Astrocyte (in vitro differentiated cells and primary cell): Measurements from ENCODE around the gene NPTX2. TPM values are rescaled to one million over a fixed set of nuclear protein-coding genes. Genes with fewer than 3 reads are reported as not detected.
"Not testable (repeated sequence)": the region's sequence is repeated elsewhere in the genome, so short reads cannot be mapped to it uniquely, and the experiment has no call there.

Experiments
- DNase-seq: peaks from one replicate; pipeline ENCODE4 v3.0.0-alpha.2; 2010; ENCODE audit warnings: low read depth
- FAIRE-seq: peaks from 2 replicates; lab custom pipeline; 2011; peaks lifted over from hg19 to GRCh38; lab: Jason Lieb, UNC
- H2AFZ ChIP-seq: 2 replicates; pipeline ENCODE4 v1.6.0; 2012; ENCODE audit warnings: low read depth, low read length, inconsistent platforms
- H3K27ac ChIP-seq: 2 replicates; pipeline ENCODE4 v1.5.1; 2011; ENCODE audit warnings: low read depth, low read length, inconsistent platforms
- H3K27me3 ChIP-seq: 2 replicates; pipeline ENCODE4 v1.6.0; 2011; ENCODE audit warnings: low read length, inconsistent platforms; ENCODE audit not compliant: insufficient read depth
- H3K36me3 ChIP-seq: 2 replicates; pipeline ENCODE4 v1.5.1; 2011; ENCODE audit warnings: low read length, inconsistent platforms; ENCODE audit not compliant: insufficient read depth
- H3K4me1 ChIP-seq: 2 replicates; pipeline ENCODE4 v1.5.1; 2011; ENCODE audit warnings: low read length, inconsistent platforms; ENCODE audit not compliant: insufficient read depth
- H3K4me2 ChIP-seq: 2 replicates; pipeline ENCODE4 v1.6.0; 2012; ENCODE audit warnings: low read length, inconsistent platforms
- H3K4me3 ChIP-seq: 2 replicates; pipeline ENCODE4 v1.5.1; 2011; ENCODE audit warnings: low read depth, mild to moderate bottlenecking, low read length, inconsistent platforms; ENCODE audit not compliant: insufficient read depth
- H3K79me2 ChIP-seq: 2 replicates; pipeline ENCODE4 v1.6.0; 2012; ENCODE audit warnings: mild to moderate bottlenecking, low read length, inconsistent platforms; ENCODE audit not compliant: insufficient read depth
- H3K9ac ChIP-seq: 2 replicates; pipeline ENCODE4 v1.6.0; 2012; ENCODE audit warnings: mild to moderate bottlenecking, low read length, inconsistent platforms
- H3K9me3 ChIP-seq: 2 replicates; pipeline ENCODE4 v1.5.1; 2012; ENCODE audit warnings: low read depth, mild to moderate bottlenecking, low read length, inconsistent platforms; ENCODE audit not compliant: insufficient read depth
- H4K20me1 ChIP-seq: 2 replicates; pipeline ENCODE4 v1.6.0; 2012; ENCODE audit warnings: low read length, inconsistent platforms; ENCODE audit not compliant: insufficient read depth
- H3K27ac Mint-ChIP-seq: one replicate; pipeline ENCODE4 v1.8.0; 2021; ENCODE audit warnings: mild to moderate bottlenecking, mixed read lengths; ENCODE audit not compliant: unreplicated experiment
- H3K27me3 Mint-ChIP-seq: one replicate; pipeline ENCODE4 v1.8.0; 2021; ENCODE audit warnings: low read depth, mixed read lengths; ENCODE audit not compliant: unreplicated experiment
- H3K36me3 Mint-ChIP-seq: one replicate; pipeline ENCODE4 v1.8.0; 2021; ENCODE audit warnings: low read depth, mixed read lengths; ENCODE audit not compliant: unreplicated experiment
- H3K4me1 Mint-ChIP-seq: one replicate; pipeline ENCODE4 v1.8.0; 2021; ENCODE audit warnings: low read depth, mixed read lengths; ENCODE audit not compliant: unreplicated experiment
- H3K4me3 Mint-ChIP-seq: one replicate; pipeline ENCODE4 v1.8.0; 2021; ENCODE audit warnings: mild to moderate bottlenecking, moderate library complexity, mixed read lengths; ENCODE audit not compliant: unreplicated experiment
- H3K9me3 Mint-ChIP-seq: one replicate; pipeline ENCODE4 v1.8.0; 2021; ENCODE audit warnings: mild to moderate bottlenecking, mixed read lengths; ENCODE audit not compliant: unreplicated experiment
- EZH2 ChIP-seq: IDR thresholded peaks from 2 replicates; pipeline ENCODE4 v1.6.1; 2012; ENCODE audit warnings: mild to moderate bottlenecking, low read length, inconsistent platforms; ENCODE audit not compliant: insufficient read depth
- total RNA-seq: library from RNA; stranded (reverse); gene quantifications from 2 replicates; pipeline ENCODE4 v1.2.1, GENCODE V29; 2021
- TF ChIP-seq, protein P1 (sequence below): IDR thresholded peaks from 2 replicates; pipeline ENCODE4 v1.5.1; 2011; ENCODE audit warnings: low read depth, mild to moderate bottlenecking, inconsistent platforms, low read length, moderate library complexity; ENCODE audit not compliant: insufficient read depth

The NPTX2 gene
- total RNA-seq, 1 donor from 2014 or later: 2.4 TPM

GRCh38 chr7:98569691-98570337 is 47.3 kb upstream of the NPTX2 start:
- TF ChIP-seq, protein P1, sequence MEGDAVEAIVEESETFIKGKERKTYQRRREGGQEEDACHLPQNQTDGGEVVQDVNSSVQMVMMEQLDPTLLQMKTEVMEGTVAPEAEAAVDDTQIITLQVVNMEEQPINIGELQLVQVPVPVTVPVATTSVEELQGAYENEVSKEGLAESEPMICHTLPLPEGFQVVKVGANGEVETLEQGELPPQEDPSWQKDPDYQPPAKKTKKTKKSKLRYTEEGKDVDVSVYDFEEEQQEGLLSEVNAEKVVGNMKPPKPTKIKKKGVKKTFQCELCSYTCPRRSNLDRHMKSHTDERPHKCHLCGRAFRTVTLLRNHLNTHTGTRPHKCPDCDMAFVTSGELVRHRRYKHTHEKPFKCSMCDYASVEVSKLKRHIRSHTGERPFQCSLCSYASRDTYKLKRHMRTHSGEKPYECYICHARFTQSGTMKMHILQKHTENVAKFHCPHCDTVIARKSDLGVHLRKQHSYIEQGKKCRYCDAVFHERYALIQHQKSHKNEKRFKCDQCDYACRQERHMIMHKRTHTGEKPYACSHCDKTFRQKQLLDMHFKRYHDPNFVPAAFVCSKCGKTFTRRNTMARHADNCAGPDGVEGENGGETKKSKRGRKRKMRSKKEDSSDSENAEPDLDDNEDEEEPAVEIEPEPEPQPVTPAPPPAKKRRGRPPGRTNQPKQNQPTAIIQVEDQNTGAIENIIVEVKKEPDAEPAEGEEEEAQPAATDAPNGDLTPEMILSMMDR: no peak
- TF ChIP-seq EZH2: no peak
- H2AFZ ChIP-seq: peak overlapping the region; percentile 21
- FAIRE-seq: no peak
- no peaks in the 10 kb centered on the region for H3K36me3 ChIP-seq
- H3K4me2 ChIP-seq: peak overlapping the region; percentile 55
- no peak overlapping the region for H3K4me3 ChIP-seq
- Mint-ChIP-seq H3K27ac (no peak overlapping the region), H3K4me3 (no peak overlapping the region), H3K9me3 (peaks cover 25% of the 10 kb centered on the region), H3K27me3 (peaks cover 7% of the 10 kb centered on the region), H3K36me3 (no peaks in the 10 kb centered on the region), H3K4me1 (peaks cover 8% of the 10 kb centered on the region)
- no peak overlapping the region for H3K27ac ChIP-seq
- no peaks in the 10 kb centered on the region for H3K27me3 ChIP-seq
- no peaks in the 10 kb centered on the region for H4K20me1 ChIP-seq
- H3K9me3 ChIP-seq: no peaks in the 10 kb centered on the region
- H3K9ac ChIP-seq: no peak overlapping the region
- no peaks in the 10 kb centered on the region for H3K79me2 ChIP-seq
- H3K4me1 ChIP-seq: peaks cover 6% of the 10 kb centered on the region
- DNase-seq: no peak

DNA sequence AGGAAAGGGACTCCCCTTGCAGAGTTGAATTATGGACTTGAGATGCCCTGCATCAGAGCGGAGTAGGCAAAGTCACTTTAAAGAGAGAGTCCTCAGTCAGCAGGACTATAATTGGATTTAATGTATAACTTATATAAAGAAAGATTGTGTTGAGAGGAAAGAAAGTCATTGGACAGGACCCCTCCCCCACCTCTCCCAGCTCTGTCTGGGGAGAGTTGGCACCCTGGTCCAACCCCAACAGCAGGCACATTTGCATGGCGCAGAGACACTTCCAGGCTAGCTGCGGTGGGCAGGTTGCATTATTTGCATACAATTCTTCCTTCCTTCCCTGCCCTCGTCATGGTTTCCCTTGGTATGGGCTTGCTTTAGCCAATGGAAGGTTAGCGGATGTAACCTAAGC is 46.1 kb upstream of the NPTX2 start:
- H3K79me2 ChIP-seq: no peaks in the 10 kb centered on the region
- H3K36me3 Mint-ChIP-seq: no peaks in the 10 kb centered on the region
- H2AFZ ChIP-seq: no peak overlapping the region
- H3K4me1 Mint-ChIP-seq: peaks cover 8% of the 10 kb centered on the region
- H4K20me1 ChIP-seq: no peaks in the 10 kb centered on the region
- no peak overlapping the region for H3K4me3 ChIP-seq
- H3K27ac Mint-ChIP-seq: no peak overlapping the region
- no peaks in the 10 kb centered on the region for H3K36me3 ChIP-seq
- no peak overlapping the region for H3K27ac ChIP-seq
- H3K27me3 Mint-ChIP-seq: peaks cover 9% of the 10 kb centered on the region
- DNase-seq: no peak
- H3K9me3 ChIP-seq: no peaks in the 10 kb centered on the region
- TF ChIP-seq, protein P1: no peak
- TF ChIP-seq EZH2: no peak
- peaks cover 6% of the 10 kb centered on the region for H3K4me1 ChIP-seq
- H3K9me3 Mint-ChIP-seq: peaks cover 28% of the 10 kb centered on the region
- H3K27me3 ChIP-seq: no peaks in the 10 kb centered on the region
- no peak for FAIRE-seq
- H3K4me2 ChIP-seq: no peak overlapping the region
- no peak overlapping the region for H3K9ac ChIP-seq
- no peak overlapping the region for H3K4me3 Mint-ChIP-seq

- Mint-ChIP-seq H3K4me3 (no peak overlapping the region), H3K27ac (no peak overlapping the region), H3K4me1 (peaks cover 8% of the 10 kb centered on the region), H3K9me3 (peaks cover 28% of the 10 kb centered on the region), H3K36me3 (no peaks in the 10 kb centered on the region), H3K27me3 (peaks cover 4% of the 10 kb centered on the region)
- Histone ChIP-seq H3K9me3 (no peaks in the 10 kb centered on the region), H4K20me1 (no peaks in the 10 kb centered on the region), H3K27me3 (no peaks in the 10 kb centered on the region), H3K27ac (no peak overlapping the region), H3K36me3 (no peaks in the 10 kb centered on the region), H3K4me1 (peaks cover 6% of the 10 kb centered on the region), H3K79me2 (no peaks in the 10 kb centered on the region), H3K4me2 (no peak overlapping the region), H2AFZ (no peak overlapping the region), H3K9ac (no peak overlapping the region), H3K4me3 (no peak overlapping the region)
- FAIRE-seq (no peak), DNase-seq (no peak)
- TF ChIP-seq, protein P1: no peak
- TF ChIP-seq EZH2: no peak
Measured at GRCh38 chr7:98571986-98572385, 45.1 kb upstream of the NPTX2 start.

- H3K27ac ChIP-seq, H3K27me3 Mint-ChIP-seq, H3K36me3 Mint-ChIP-seq, H3K9me3 ChIP-seq, H3K9ac ChIP-seq, H3K4me2 ChIP-seq, H3K79me2 ChIP-seq, H3K27me3 ChIP-seq, H3K4me3 ChIP-seq, H4K20me1 ChIP-seq, H3K4me3 Mint-ChIP-seq, H3K36me3 ChIP-seq, H3K4me1 Mint-ChIP-seq, H3K27ac Mint-ChIP-seq, H2AFZ ChIP-seq, H3K4me1 ChIP-seq, FAIRE-seq, DNase-seq: not testable (repeated sequence)
- peaks cover 28% of the 10 kb centered on the region for H3K9me3 Mint-ChIP-seq
Measured at GRCh38 chr7:98572716-98573115, 44.4 kb upstream of the NPTX2 start.
